Endothelial cell of coronary artery (primary cell): ENCODE results near the gene OR4C5. TPM values are rescaled to one million over a fixed set of nuclear protein-coding genes. Genes with fewer than 3 reads are reported as not detected.

Source experiments
- total RNA-seq: library from RNA; depleted of rRNA; stranded (reverse); fragments of >200 nt; gene quantifications from 2 replicates; pipeline ENCODE4 v1.2.3, GENCODE V29; 2014

The OR4C5 gene
- not detected in 2 replicates for total RNA-seq

GRCh38 chr11:48366365-48366764 is at the start of gene OR4C5:
Gene OR4C5, minus strand, starts transcription at chr11:48366465. Its CDS starts 0 bp downstream, at chr11:48366465.

GRCh38 chr11:48324620-48325019 is 41.6 kb downstream of the OR4C5 start, which contains the start of gene OR4C3:
Gene OR4C3, plus strand, starts transcription at chr11:48324920. Its CDS starts 102 bp downstream, at chr11:48325022.

Other genes starting within 250 kb of the OR4C5 start
- gene OR4B1, start 149.7 kb downstream of the OR4C5 start, total RNA-seq = not detected in 2 replicates
- gene OR4X2, start 121.4 kb downstream of the OR4C5 start, total RNA-seq = not detected in 2 replicates
- gene OR4X1, start 102.6 kb downstream of the OR4C5 start, total RNA-seq = not detected in 2 replicates
- not detected in 2 replicates for gene OR4S1, start 60.2 kb downstream of the OR4C5 start, total RNA-seq
- not detected in 2 replicates for gene OR4C3, start 41.5 kb downstream of the OR4C5 start, total RNA-seq
- not detected in 2 replicates for gene OR4A47, start 122.3 kb upstream of the OR4C5 start, total RNA-seq